GM12878 (cell line): Measurements from ENCODE around the gene RGL1. TPM values are rescaled to one million over a fixed set of nuclear protein-coding genes. Genes with fewer than 3 reads are reported as not detected.

Source experiments
- ATAC-seq: fragments of 200-7000 bp; cut with Tn5 transposase; 3 replicates; pipeline ENCODE4 v1.9.1; 2020; ENCODE audit warnings: mild to moderate bottlenecking, moderate library complexity
- BruUV-seq: library from RNA; stranded (reverse); fragments of 400-500 nt; replicated peaks from 2 replicates; lab custom pipeline; 2021; lab: Mats Ljungman, UMichigan
- CTCF ChIA-PET: fragments of 300-600 bp; sonication (Branson Sonifier 250); formaldehyde crosslinking; extraction: SDS; loops from one replicate; lab custom pipeline; 2021; ENCODE audit warnings: inconsistent platforms; lab: Yijun Ruan, JAX
- POLR2A ChIA-PET: fragments of 350-600 bp; formaldehyde crosslinking; extraction: SDS; loops from one replicate; lab custom pipeline; 2021; ENCODE audit warnings: inconsistent platforms; lab: Charles Lee
- RAD21 ChIA-PET: fragments of 300-600 bp; sonication (Branson Sonifier 250); formaldehyde crosslinking; loops from one replicate; lab custom pipeline; 2023; ENCODE audit warnings: antibody characterized with exemption; ENCODE audit not compliant: unreplicated experiment; lab: Charles Lee
- SMC1A ChIA-PET: fragments of 300-600 bp; sonication (Branson Sonifier 250); formaldehyde crosslinking; loops from one replicate; lab custom pipeline; 2023; ENCODE audit not compliant: unreplicated experiment, uncharacterized antibody; lab: Charles Lee
- DNase-seq: peaks from one replicate; pipeline ENCODE4 v3.0.0-alpha.2; 2011; ENCODE audit warnings: low read depth, low spot score
- FAIRE-seq: peaks from 3 replicates; lab custom pipeline; 2011; peaks lifted over from hg19 to GRCh38; lab: Jason Lieb, UNC
- H2AFZ ChIP-seq: 2 replicates; pipeline ENCODE4 v1.6.0; 2011; ENCODE audit warnings: low read depth, low read length, control low read depth; ENCODE audit not compliant: control insufficient read depth
- H3K27ac ChIP-seq: 2 replicates; pipeline ENCODE4 v1.5.1; 2011; ENCODE audit warnings: control low read depth; ENCODE audit not compliant: control insufficient read depth, insufficient read depth
- H3K27me3 ChIP-seq, 2 experiments: replicated peaks in 1 of 2; 2 replicates each; pipeline versions ENCODE4 v1.6.0 to v1.6.1; 2011; ENCODE audit warnings: low read length in 1 of 2; ENCODE audit not compliant: control insufficient read depth in 2 of 2, insufficient read depth in 2 of 2
- H3K36me3 ChIP-seq, 2 experiments: 2 replicates each; pipeline ENCODE4 v1.5.1; 2011; ENCODE audit warnings: low read length in 1 of 2; ENCODE audit not compliant: control insufficient read depth in 2 of 2, insufficient read depth in 2 of 2
- H3K4me1 ChIP-seq: 2 replicates; pipeline ENCODE4 v1.6.1; 2011; ENCODE audit warnings: mild to moderate bottlenecking, low read length, moderate library complexity, mixed read lengths; ENCODE audit not compliant: control insufficient read depth, insufficient read depth
- H3K4me2 ChIP-seq: 2 replicates; pipeline ENCODE4 v1.6.0; 2011; ENCODE audit warnings: control low read depth; ENCODE audit not compliant: control insufficient read depth, insufficient read depth
- H3K4me3 ChIP-seq: fragments of 200-600 bp; sonication (generic); 2 replicates; pipeline ENCODE4 v1.5.1; 2016
- H3K79me2 ChIP-seq: 2 replicates; pipeline ENCODE4 v1.6.0; 2011; ENCODE audit warnings: low read length; ENCODE audit not compliant: control insufficient read depth, insufficient read depth
- H3K9ac ChIP-seq: 2 replicates; pipeline ENCODE4 v1.8.0; 2011; ENCODE audit warnings: low read length, control low read depth, mixed read lengths; ENCODE audit not compliant: control insufficient read depth, insufficient read depth
- H3K9me3 ChIP-seq: replicated peaks from 3 replicates; pipeline ENCODE4 v1.5.1; 2011; ENCODE audit warnings: mild to moderate bottlenecking, low read length; ENCODE audit not compliant: control insufficient read depth, insufficient read depth
- H4K20me1 ChIP-seq: 2 replicates; pipeline ENCODE4 v1.6.0; 2011; ENCODE audit not compliant: control insufficient read depth, insufficient read depth
- ATF3 ChIP-seq: IDR thresholded peaks from 2 replicates; pipeline ENCODE4 v1.6.1; 2011; ENCODE audit warnings: low read depth, mild to moderate bottlenecking, low read length, moderate library complexity, borderline replicate concordance; ENCODE audit errors: extremely low read depth
- FOS ChIP-seq: IDR thresholded peaks from 3 replicates; pipeline ENCODE4 v1.6.1; 2011; ENCODE audit warnings: borderline replicate concordance; ENCODE audit not compliant: insufficient read length; ENCODE audit errors: extremely low read depth
- MEF2A ChIP-seq: IDR thresholded peaks from 2 replicates; pipeline ENCODE4 v1.6.1; 2011; ENCODE audit warnings: low read depth, mild to moderate bottlenecking, low read length, moderate library complexity; ENCODE audit not compliant: insufficient read depth
- NFYA ChIP-seq: IDR thresholded peaks from 2 replicates; pipeline ENCODE4 v1.6.1; 2011; ENCODE audit warnings: low read depth, mild to moderate bottlenecking, low read length, improper control_type of control experiment, borderline replicate concordance
- RBBP5 ChIP-seq: fragments of 200-600 bp; sonication (generic); conservative IDR thresholded peaks from 2 replicates; pipeline ENCODE4 v1.6.1; 2016
- RUNX3 ChIP-seq: IDR thresholded peaks from 2 replicates; pipeline ENCODE4 v1.6.1; 2012; ENCODE audit warnings: low read length, inconsistent platforms
- ZBTB11 ChIP-seq: fragments of 450-650 bp; formaldehyde crosslinking; IDR thresholded peaks from 2 replicates; pipeline ENCODE4 v1.5.0; 2022; ENCODE audit warnings: mild to moderate bottlenecking, missing genetic modification characterization
- whole genome bisulfite sequencing: methylation state at CpG from one replicate; pipeline ENCODE4 v1.1.6; 2016; ENCODE audit warnings: low lambda C conversion rate; ENCODE audit not compliant: insufficient replicate concordance, insufficient coverage; ENCODE audit errors: missing lambda C conversion rate; 5-methylcytosine and 5-hydroxymethylcytosine counted together
- in situ Hi-C: fragments of 300-500 bp; cut with MboI; formaldehyde crosslinking; loops from 9 replicates; pipeline ENCODE4 v1.14.3; 2018; ENCODE audit warnings: mixed read lengths
- intact Hi-C: fragments of 100-400 bp; cut with micrococcal nuclease; formaldehyde crosslinking; loops from one replicate; pipeline ENCODE4 v1.14.2; 2022; ENCODE audit not compliant: unreplicated experiment
- polyA plus RNA-seq, 11 experiments: library from polyadenylated mRNA; depleted of rRNA in 4 of 11; unstranded in 6 of 11; stranded (reverse) in 5 of 11; fragments of >200 nt; fragmentation: Nextera tagmentation in 4 of 11; fragmentation: Illumina TruSeq in 1 of 11; extraction: Ambion mirVana in 4 of 11; extraction: Trizol in 1 of 11; gene quantifications; 1 replicate in 1 of 11; 2 replicates in 10 of 11; pipeline versions ENCODE4 v1.2.1 to v1.2.3, GENCODE V29; 2011 to 2016; ENCODE audit warnings: inconsistent platforms in 2 of 11, missing spikeins in 2 of 11, low read depth in 1 of 11
- total RNA-seq, 4 experiments: library from RNA; depleted of rRNA in 3 of 4; stranded (reverse); fragments of >200 nt in 3 of 4; fragmentation: Illumina TruSeq in 1 of 4; extraction: Trizol in 1 of 4; gene quantifications; 2 replicates each; pipeline versions ENCODE4 v1.2.1 to v1.2.3, GENCODE V29; 2013 to 2021
- TF ChIP-seq, protein P1 (sequence below), 3 experiments: IDR thresholded peaks in 2 of 3; conservative IDR thresholded peaks in 1 of 3; 2 replicates each; pipeline ENCODE4 v1.5.1; 2011; ENCODE audit warnings: low read depth in 3 of 3, low read length in 3 of 3, mild to moderate bottlenecking in 3 of 3, control low read depth in 2 of 3, moderate library complexity in 2 of 3, inconsistent platforms in 1 of 3, mixed read lengths in 1 of 3; ENCODE audit not compliant: control insufficient read depth in 2 of 3, insufficient read depth in 1 of 3; ENCODE audit errors: extremely low read depth in 1 of 3

Gene RGL1
- total and polyA plus RNA-seq, 10 of the 15 experiments (the other 5 are each of a cell fraction or from before 2014, with no cell fraction given), result 8.1 to 25.0 (median 19.0) TPM

GRCh38 chr1:183814121-183814681 is 9.3 kb downstream of the RGL1 start:
- Histone ChIP-seq H3K4me2 (peak overlapping the region; percentile 57), H3K27me3 (no peaks in the 10 kb centered on the region), H3K27ac (no peak overlapping the region), H2AFZ (no peak overlapping the region), H3K4me1 (peaks cover 27% of the 10 kb centered on the region; the same call in 1 of the 2 replicates), H3K36me3 (no peaks in the 10 kb centered on the region), H3K79me2 (peaks cover 91% of the 10 kb centered on the region), H3K4me3 (no peak overlapping the region), H4K20me1 (no peaks in the 10 kb centered on the region), H3K9me3 (no peaks in the 10 kb centered on the region), H3K9ac (no peak overlapping the region)
- intact Hi-C loops (no loop called here), in situ Hi-C loops (no loop called here)
- ChIA-PET RAD21 (interaction anchor here (1.0 to 1.1 kb wide), 2 partner anchors 83 to 159 kb away, joined by 3 read pairs; no protein-coding TSS in a partner anchor), POLR2A (interaction anchor here (0.8 to 1.2 kb wide), 2 partner anchors 10 to 19 kb away, joined by 3 to 4 read pairs; no protein-coding TSS in a partner anchor), CTCF (interaction anchor here (1.2 kb wide), 1 partner anchor 16 kb away, joined by 3 read pairs; no protein-coding TSS in a partner anchor), SMC1A (interaction anchor here (0.9 to 5.3 kb wide), 6 partner anchors 9 to 102 kb away, joined by 3 to 36 read pairs (median 4); no protein-coding TSS in a partner anchor)
- no TSS peak for BruUV-seq
- DNase-seq, result no peak
- peak; percentile 12; the same call in 1 of the 3 replicates for ATAC-seq
- FAIRE-seq, result no peak
- WGBS, result 93% methylated on average over 1 of the region's 1 CpG
- TF ChIP-seq ATF3, result no peak
- peak; percentile 22; the same call in 1 of the 2 replicates for TF ChIP-seq RUNX3

GRCh38 chr1:183816110-183816509 is 11.2 kb downstream of the RGL1 start:
- WGBS, result 78% methylated on average over 3 of the region's 3 CpGs
- ChIA-PET RAD21 (no interaction called here), SMC1A (interaction anchor here (0.8 to 5.3 kb wide), 12 partner anchors 8 to 131 kb away, joined by 3 to 36 read pairs (median 4); no protein-coding TSS in a partner anchor)
- TF ChIP-seq RBBP5 (no peak), FOS (no peak), NFYA (no peak), ZBTB11 (no peak), MEF2A (no peak)
- TF ChIP-seq, protein P1, sequence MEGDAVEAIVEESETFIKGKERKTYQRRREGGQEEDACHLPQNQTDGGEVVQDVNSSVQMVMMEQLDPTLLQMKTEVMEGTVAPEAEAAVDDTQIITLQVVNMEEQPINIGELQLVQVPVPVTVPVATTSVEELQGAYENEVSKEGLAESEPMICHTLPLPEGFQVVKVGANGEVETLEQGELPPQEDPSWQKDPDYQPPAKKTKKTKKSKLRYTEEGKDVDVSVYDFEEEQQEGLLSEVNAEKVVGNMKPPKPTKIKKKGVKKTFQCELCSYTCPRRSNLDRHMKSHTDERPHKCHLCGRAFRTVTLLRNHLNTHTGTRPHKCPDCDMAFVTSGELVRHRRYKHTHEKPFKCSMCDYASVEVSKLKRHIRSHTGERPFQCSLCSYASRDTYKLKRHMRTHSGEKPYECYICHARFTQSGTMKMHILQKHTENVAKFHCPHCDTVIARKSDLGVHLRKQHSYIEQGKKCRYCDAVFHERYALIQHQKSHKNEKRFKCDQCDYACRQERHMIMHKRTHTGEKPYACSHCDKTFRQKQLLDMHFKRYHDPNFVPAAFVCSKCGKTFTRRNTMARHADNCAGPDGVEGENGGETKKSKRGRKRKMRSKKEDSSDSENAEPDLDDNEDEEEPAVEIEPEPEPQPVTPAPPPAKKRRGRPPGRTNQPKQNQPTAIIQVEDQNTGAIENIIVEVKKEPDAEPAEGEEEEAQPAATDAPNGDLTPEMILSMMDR (IDR thresholded peaks at IDR 0.05 in 2 of 3, conservative IDR thresholded peaks at IDR 0.05 in 1 of 3; ENCODE audit: control insufficient read depth in 2 of 3, extremely low read depth in 1 of 3, insufficient read depth in 1 of 3, low read depth in 3 of 3, low read length in 3 of 3), result no peak

More at GRCh38 chr1:183816110-183816509, 11.2 kb downstream of the RGL1 start:
- Histone ChIP-seq H3K36me3 (no peaks in the 10 kb centered on the region), H3K4me1 (peaks cover 14% of the 10 kb centered on the region), H2AFZ (no peak overlapping the region), H3K79me2 (peaks cover 89% of the 10 kb centered on the region), H3K9ac (no peak overlapping the region), H3K4me2 (peak overlapping the region; percentile 28), H3K4me3 (no peak overlapping the region), H3K9me3 (no peaks in the 10 kb centered on the region), H3K27me3 (no peaks in the 10 kb centered on the region), H3K27ac (no peak overlapping the region), H4K20me1 (no peaks in the 10 kb centered on the region)
- ChIA-PET CTCF (interaction anchor here (1.2 to 2.9 kb wide), 8 partner anchors 8 to 160 kb away, joined by 3 to 11 read pairs (median 6); no protein-coding TSS in a partner anchor), POLR2A (interaction anchor here (0.6 to 2.1 kb wide), 4 partner anchors 10 to 1063 kb away, joined by 3 to 5 read pairs (median 4); partner anchors contain the start of gene RGL1)
- no peak for FAIRE-seq
- intact Hi-C loops, result no loop called here
- no TSS peak for BruUV-seq
- DNase-seq, result no peak
- no peak for ATAC-seq
- in situ Hi-C loops, result no loop called here
